GM21717 (cell line): Measurements from ENCODE around the gene RGS2.

ENCODE experiments used
- ATAC-seq: cut with Tn5 transposase; IDR thresholded peaks from one replicate; pipeline ENCODE4 v1.9.1; 2021; ENCODE audit warnings: mild to moderate bottlenecking, moderate library complexity; ENCODE audit not compliant: unreplicated experiment

RGS2 gene

GRCh38 chr1:192808518-192809306 is at the start of gene RGS2:
Gene RGS2 (plus strand): TSS chr1:192809039. CDS start chr1:192809072, 33 bp downstream.
- peak; percentile 91 for ATAC-seq

- ATAC-seq = no peak
Observed at GRCh38 chr1:192759104-192759503, 49.7 kb upstream of the RGS2 start.

DNA sequence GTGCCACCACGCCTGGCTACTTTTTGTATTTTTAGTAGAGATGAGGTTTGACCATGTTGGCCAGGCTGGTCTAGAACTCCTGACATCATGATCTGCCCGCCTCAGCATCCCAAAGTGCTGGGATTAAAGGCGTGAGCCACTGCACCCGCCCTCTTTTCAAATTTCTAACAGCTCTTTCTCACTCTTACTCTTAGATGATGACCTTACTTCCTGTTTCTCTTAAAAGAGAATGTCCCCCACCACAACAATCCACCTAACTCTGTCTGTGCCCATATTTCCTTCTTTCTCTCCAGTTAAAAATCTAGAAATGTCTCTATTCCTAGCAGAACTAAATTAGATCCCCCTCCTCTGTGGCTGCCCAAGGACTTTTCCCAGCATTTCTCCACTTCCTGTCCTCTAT is 46.6 kb upstream of the RGS2 start:
- ATAC-seq = no peak

GRCh38 chr1:192763243-192763642 is 45.6 kb upstream of the RGS2 start:
- ATAC-seq = no peak

DNA sequence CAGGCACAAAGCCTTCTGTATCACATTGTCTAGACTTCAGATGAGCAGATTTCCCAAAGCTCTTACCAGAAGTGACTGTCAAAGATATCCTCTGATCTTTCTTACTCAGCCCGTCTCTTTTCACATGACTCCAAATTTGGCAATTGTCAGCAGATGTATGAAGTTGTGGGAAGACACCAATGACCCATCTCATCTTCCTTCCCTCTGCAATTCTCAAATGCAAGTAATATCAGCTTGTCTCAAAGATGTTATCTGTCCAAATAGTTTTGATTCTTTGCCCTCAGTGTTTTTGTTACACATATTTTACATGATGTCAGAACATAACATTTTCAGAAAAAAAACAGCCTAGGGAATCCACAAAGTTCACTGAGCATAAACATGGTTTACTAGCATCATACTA is 45.1 kb upstream of the RGS2 start:
- no peak for ATAC-seq

DNA sequence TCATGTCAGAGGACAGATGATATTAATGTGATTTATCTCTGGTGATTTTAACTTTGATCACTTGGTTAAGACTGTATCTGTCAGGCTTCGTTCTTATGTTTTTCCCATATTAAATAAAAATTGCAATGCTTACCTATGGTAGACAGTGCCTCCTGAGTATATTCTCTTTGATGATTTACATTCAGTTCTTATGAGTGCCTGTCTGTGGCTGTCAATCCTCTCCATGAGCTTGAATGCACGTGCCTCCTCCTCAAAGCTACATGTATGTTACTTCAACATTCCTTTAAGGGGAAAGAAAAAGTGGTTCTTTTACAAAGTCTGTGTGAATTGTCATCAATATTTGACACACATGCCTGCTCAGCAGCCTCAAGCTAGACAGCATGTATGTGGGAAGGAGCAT is 44.2 kb upstream of the RGS2 start:
- no peak for ATAC-seq

DNA sequence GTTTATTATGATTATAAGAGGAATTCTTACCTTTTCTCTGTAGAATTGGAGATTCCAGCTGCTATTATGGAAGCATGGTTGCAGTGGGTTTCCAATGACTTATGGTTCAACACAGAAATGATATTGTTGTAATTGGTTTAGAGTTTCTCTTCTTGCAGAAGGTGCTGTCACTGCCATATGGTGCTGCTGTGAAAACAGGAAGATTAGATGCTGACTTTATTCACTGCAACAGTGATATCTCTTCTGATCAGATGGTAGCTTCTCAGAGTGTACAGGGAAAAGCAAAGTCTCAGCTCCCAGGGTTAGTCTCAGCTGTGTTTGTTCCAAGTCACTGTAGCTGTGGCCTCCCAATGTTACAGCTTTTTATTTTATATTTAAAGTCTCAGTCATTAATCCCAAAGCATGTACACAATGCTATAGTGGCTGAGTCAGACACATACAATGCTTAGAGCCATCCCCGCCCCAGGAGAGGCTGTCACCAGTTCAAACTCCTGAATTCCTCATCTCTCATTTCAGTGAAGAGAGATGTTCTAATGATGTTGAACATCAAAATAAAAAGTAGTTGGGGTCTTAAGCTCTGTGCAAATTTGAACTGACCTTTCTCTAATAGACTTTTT is 42.7 kb upstream of the RGS2 start:
- no peak for ATAC-seq

DNA sequence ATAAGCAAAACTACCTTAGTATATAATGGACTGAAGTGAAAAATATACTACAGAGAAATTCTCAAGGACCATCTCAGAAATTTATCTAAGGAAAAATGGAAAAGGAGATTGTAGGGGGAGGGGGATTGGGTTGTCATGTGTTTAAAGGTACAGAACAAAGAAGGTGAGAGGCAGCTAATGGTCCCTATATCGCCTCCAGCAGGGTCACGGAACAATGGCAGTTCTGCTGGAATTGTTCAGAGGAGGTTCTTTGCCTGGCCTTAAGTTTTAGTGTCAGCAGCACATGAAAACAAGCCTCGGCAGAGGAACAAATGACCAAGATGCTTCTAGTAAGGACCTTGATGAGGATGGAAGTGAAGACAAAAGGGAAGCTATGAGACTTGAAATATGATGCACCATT is 42.0 kb upstream of the RGS2 start:
- no peak for ATAC-seq

DNA sequence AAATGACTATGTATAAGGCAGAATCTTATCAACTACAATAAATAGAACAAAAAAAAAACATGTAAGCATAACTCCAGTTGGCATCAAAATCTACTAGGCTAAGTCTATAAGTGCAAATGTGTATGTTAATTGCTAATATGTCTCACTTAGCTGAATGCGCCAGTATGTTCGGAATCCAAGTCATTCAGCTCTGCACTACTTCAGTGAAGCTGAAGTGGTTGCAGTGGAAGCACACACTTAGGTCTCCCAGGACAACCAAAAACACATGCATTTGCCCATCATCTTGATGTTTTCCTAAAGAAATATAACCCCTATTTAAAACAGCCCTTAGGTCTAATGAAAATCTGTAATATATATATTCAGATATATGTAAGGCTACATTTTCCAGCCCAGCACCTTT is 41.0 kb upstream of the RGS2 start:
- ATAC-seq = no peak

- ATAC-seq = no peak
Observed at GRCh38 chr1:192768463-192768862, 40.4 kb upstream of the RGS2 start.

GRCh38 chr1:192771341-192771740 is 37.5 kb upstream of the RGS2 start:
- ATAC-seq = no peak

GRCh38 chr1:192775631-192776030 is 33.2 kb upstream of the RGS2 start:
- no peak for ATAC-seq

DNA sequence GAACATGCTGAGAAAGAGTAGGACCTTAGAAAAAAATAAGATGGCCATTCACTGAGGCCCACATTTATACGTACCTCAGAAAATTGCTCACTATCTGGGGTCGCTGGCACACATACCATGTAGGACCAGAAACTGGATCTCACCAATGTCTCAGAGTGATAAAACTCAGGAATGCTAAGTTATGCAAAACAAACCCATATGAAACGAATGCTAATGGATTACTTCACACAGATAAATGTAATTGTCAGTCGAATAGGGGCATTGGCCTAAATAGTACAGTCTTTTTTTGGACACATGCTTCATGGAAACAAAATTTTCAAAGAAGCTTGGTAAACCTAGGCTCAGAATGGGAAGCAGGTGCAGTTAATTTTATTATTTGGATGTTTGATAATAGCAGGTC is 32.6 kb upstream of the RGS2 start:
- ATAC-seq = no peak

- ATAC-seq = no peak
Observed at GRCh38 chr1:192776998-192777397, 31.8 kb upstream of the RGS2 start.

DNA sequence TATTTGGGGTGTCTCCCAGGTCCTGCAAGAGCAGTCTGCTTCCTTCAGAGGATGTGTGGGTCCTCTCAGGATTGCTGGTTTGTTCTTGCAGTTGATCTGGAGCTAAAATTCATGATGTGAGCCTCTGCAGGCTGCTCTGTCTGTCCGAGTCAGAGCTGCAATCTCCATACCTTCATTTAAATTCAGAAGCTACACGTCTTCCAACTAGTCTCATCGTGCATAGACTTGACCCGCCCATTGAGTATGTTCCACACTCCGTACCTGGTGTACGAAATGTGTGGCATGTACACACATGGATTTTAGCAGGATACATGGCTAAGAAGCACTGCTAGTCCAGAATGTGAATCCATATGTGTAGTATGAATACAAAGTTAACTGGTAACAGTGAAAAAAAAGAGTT is 25.0 kb upstream of the RGS2 start:
- ATAC-seq = no peak

- ATAC-seq = no peak
Observed at GRCh38 chr1:192784397-192784796, 24.4 kb upstream of the RGS2 start.

- ATAC-seq = no peak
Observed at GRCh38 chr1:192786576-192786975, 22.3 kb upstream of the RGS2 start.

DNA sequence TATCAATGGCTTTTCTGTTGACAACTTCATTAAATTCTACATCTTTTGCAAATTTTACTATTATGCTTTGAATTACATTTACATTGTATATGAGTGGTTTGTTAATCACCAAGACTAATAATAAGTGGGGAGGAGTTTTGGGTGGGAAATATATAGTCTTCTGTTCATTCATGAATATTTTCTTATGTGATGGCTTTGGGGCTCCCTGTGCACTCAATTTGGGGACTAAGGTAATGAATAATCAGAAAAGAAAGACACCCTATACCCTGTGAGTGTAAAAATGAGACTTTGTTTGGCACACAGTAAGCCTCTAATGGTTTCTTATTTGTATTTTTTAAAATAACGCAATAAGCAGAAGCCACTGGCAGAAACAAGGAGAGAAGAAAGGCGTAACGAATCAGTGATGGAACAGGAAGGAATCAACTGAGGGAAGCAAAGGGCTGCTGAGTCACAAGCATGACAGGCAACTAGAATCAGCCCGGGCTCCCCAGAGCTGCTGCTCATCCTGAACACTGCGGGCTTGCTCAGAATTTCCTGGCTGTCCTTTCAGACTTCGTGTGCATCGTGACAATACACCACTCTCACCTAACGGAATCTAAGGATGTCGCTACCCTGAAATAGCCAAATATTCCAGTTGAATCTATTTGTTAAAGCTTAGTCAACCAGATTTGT is 20.8 kb upstream of the RGS2 start:
- ATAC-seq = no peak

- no peak for ATAC-seq
Observed at GRCh38 chr1:192789871-192790270, 19.0 kb upstream of the RGS2 start.

DNA sequence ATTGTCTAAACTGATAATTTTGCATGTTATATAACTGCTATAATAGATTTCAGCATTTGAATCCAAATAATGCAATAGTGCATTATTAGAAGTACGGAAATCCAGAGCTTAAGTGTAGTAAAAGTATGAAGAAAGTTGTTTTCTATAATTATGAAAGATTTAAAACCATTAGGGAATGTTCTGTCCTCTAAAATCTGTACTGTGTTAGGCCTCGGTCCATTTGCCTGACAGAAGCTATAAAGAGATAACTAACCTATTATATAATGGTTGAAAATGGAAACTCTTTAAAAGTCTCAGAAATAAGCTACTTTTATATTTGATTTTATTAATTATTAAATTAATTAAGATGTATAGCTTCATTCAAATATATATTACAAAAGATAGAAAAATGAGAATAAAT is 16.2 kb upstream of the RGS2 start:
- no peak for ATAC-seq

- no peak for ATAC-seq
Observed at GRCh38 chr1:192793983-192794767, 14.7 kb upstream of the RGS2 start.

DNA sequence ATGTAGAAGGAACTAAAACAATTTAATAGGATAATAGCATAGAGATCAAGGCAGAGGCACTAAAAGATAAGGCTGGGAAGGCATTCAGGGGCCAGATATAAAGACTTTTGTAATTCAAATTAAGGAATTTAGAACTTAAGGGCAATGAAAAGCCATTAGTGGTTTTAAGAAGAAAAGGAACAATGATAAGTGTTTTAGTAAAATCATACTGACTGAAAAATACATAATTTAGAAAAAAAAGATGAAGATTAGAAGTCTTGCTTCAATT is 14.1 kb upstream of the RGS2 start:
- no peak for ATAC-seq
